NCI-H146 treated with DMSO at 0.1 percent for 48 hours (cell line): ENCODE measurements around the gene PLCB3.

Experiments
- DNase-seq: peaks from one replicate; lab custom pipeline; 2025; ENCODE audit not compliant: unreplicated experiment; lab: John Stamatoyannopoulos, UW

PLCB3 gene

DNA sequence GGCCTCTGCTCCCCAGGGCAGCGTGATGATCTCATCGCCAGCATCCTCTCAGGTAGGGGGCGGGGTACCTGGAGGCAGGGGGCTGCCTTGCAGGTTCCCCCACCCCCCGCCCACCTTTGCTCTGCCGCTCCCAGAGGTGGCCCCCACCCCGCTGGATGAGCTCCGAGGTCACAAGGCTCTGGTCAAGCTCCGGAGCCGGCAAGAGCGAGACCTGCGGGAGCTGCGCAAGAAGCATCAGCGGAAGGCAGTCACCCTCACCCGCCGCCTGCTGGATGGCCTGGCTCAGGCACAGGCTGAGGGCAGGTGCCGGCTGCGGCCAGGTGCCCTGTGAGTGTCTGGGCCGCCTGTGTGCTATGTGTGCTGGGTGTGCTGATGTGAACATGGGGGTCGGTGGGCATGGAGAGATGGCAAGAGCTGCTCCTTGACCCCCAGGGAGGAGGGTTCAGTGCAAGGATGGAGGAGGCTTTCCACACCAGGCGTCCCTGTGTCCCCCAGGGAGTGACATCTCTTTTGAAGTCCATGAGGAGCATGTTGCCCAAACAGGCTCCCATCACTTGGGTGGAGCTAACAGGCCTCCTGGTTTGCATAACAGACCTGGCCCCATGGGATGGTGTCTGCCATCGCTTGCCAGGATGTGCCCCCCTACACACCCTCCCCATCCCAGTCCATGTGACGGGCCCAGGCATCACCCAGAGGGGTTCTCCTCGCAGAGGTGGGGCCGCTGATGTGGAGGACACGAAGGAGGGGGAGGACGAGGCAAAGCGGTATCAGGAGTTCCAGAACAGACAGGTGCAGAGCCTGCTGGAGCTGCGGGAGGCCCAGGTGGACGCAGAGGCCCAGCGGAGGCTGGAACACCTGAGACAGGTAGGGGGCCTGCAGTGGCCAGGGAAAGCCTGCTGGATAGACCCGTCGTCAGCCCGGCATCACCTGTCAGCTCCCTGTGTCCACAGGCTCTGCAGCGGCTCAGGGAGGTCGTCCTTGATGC is 14.1 kb downstream of the PLCB3 start:
- DNase-seq: peak; percentile 48

DNA sequence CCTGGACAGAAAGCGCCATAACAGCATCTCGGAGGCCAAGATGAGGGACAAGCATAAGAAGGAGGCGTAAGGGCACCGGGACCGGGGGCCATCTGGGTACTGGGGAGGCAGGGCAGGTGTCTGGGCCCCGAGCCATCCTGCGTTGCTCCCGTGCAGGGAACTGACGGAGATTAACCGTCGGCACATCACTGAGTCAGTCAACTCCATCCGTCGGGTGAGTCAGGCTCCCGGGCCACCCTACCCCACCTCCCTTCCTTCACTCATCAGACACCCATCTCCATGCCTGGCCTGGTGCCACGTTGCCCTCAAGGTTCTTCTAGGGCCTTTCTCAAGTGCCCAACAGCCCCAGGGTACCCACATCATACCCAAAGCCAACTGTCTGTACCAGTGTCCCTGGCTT is 15.0 kb downstream of the PLCB3 start:
- no peak for DNase-seq

GRCh38 chr11:64267207-64267945 is 16.0 kb downstream of the PLCB3 start:
- no peak for DNase-seq

DNA sequence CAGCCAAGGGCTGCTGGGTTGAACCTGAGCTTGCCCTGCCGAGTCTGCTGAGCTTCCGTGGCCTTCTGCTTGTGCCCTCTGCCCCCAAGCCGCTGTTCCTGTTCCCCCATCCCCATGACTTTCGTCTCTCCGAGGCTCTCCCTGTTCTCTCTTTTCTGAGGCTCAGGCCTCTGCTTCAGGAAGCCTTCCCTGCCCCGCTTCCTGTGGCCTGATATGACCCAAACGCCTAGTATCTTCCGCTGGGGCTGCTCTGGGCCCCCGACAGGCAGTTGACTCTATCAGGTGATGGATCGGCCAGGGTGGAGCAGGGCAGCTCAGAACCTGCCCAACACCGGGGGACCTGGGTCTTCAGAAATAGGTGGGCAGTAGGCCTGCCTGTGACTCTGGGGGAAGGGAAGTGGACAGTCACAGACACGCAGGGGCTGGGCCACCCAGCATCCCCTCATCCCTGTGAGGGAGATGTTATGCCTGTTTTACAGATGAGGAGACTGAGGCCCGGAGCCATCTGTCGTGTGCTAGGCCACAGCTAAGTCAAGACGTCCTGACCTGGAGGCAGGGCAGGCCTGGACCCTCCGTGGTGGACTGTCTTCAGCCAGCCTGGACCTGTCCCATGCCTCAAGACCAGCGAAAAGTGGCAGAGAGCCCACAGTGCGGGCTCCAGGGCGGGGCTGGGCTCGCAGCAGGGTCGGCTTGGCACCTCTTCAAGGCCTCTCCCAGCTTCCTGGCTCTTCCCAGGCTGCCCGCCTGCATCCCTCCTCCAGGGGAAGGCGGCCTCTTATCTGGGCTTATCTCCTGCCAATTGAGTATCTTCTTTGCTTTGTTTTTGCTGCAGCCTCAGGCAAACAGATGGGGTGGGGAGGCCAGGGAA is 16.9 kb downstream of the PLCB3 start:
- DNase-seq: peak; percentile 70

- no peak for DNase-seq
Measured at GRCh38 chr11:64268893-64269539, 17.7 kb downstream of the PLCB3 start.

DNA sequence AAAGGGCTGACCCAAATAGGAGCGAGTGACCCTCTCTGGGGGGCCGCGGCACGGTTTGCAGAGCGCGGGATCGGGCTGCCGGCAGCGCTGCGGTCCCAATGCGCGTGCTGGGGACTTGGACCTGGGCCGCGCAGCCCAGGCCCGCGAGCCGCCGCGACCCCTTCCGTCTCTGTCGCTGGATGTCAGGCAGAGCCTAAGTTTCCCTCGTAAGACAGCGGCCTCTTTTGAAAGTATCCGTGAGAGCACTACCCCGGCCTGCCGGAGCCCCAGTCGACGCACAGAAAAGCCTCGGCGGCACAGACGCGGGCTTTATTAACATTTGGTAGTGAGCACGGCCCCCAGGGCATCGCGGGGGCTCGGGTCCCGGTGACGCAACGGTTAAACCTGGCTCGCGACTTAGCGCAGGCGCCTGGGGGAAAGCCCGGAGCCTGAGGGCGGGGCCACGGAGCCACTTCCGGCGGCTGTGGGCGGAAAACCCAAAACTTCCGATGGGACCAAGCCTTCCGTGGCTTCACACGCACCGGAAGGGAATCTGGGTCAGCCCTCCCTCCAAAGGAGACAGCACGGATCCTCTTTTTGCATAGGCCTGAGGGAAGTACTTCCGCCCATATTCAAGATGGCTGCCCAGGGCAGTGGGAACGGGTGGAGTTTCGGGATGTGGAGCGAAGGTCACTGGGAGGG is 18.4 kb downstream of the PLCB3 start:
- DNase-seq: peak; percentile 96

DNA sequence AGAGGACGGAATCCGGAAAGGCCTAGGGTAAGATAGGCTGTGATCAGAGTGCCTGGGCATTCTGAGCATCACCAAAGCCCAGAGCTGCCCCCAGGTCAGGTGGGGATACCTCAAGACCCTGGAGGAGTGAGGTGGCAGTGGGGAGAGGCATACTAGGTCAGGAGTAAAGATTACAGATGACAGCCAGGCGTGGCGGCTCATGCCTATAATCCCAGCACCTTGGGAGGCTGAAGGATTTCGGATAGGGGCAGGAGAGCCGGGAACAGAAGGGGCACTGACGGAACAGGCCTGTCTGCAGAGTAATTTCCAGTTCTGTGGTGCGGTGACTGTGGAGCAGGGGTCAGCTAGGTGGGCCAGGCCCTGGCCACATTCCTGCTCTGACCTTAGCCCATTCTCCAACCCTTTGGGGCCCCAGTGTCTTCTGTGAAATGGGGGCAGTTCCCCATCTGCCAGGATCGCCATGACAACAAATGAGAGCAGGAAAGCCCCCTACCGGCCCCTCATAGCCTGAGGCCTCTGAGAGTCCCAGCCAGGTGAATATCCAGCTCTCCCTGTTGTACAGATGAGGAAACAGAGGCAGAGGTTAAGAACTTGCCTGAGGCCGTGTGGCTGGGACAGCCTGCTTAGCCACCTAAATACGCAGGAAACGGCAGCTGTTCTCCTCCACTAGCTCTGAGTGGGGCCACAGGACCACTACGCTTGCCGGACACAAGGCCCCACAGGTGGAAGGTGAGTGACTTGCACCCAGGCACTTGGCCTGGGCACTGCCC is 23.9 kb downstream of the PLCB3 start:
- no peak for DNase-seq

DNA sequence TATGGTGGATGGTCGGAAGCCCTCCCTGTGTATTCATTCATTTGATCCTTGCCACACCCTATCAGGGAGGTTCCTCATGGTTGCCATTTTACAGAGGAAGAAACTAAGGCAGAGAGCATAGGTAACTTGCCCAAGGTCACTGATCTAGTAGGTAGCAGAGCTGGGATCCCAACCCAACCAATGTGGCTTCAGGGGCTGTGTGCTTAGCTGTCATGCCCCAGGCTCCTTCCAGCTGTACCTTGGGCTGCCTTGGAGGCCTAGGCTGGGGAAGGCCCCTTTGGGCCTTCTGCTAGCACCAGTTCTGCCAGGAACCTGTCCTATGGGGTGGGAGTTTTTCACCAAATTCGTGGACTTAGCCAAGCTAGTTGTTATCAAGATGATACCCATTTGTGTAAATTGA is 24.5 kb downstream of the PLCB3 start:
- DNase-seq: no peak

DNA sequence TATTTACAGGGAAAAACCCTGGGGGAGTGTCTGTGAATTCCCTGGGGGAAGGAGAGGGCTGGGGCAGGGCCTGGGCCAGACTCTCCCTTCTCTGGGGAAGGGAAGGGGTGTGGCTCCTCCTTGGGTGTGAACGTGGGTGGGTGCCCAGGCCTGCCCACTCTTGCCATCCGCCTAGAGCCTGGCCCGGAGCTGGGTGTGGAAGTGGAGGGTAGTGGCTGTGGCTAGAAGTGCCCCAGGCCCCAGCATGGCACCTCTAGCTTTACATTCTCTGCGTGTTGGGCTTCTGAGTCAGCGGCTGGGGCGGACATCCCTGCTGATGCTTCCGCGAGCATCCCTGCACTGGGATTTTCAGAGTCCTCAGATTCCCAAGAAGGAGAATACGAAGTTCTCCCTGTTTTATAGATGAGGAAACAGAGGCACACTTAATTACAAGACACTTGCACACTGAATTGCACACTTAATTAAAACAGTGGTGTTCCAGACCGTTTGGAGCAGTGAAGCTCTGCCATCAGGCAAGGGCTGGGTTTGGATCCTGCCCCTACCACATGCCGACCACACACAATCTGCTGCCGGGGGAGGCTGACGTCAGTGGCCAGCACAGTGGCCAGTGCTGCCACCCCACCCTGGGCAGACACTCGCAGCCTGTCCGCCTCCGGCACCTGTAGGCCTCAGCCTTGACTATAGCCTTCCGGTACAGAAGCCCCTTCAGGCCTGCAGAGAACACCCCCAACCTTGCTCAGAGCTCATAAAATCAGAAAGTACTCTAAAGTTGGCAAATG is 25.5 kb downstream of the PLCB3 start:
- DNase-seq: no peak

DNA sequence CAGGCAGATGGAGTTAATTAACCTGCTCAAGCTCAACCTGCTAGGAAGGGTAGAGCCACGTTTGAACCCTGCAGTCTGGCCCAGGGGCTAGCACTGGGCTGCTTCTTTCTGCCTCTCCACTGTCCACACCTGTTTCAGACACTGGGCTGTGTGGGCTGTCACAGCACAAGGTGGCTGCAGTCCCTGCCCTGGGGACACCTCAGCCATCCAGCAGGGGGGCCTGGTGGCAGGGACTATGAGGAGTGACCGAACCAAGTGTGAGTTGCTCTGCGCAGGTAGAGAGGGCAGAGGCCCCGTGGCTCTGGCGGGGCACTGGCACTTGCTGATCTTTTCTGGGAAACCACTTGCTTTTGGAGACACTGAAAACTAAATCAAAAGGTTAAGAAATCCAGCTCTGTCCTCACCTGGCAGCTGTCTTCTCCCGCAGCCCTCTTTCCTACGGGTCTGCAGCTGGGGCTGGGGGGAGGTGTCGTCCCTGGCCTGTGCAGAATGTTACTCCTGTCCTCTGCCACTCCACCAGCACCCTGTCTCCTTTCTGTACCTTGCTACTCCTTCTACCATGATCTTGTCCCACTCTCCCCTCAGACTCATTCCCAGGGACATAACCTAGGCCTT is 27.4 kb downstream of the PLCB3 start:
- no peak for DNase-seq

- DNase-seq: no peak
Measured at GRCh38 chr11:64281957-64282770, 30.8 kb downstream of the PLCB3 start.

DNA sequence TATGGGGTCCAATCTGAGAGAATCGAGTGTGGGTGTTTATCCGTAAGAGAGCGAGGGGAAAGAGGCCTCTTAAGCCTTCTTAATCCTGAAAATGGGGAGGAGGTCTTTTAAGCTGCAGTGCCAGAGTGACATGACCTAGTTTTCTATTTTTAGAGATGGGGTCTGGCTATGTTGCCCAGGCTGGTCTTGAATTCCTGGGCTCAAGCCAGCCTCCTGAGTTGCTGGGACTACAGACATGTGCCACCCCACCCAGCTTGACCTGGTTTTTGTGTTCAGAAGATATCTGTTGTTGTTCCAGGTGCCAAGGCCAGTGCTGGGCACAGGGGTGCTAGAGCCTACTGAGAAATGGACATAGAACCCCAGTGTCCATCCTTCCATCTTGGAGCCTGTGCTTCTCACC is 31.8 kb downstream of the PLCB3 start:
- DNase-seq: no peak

DNA sequence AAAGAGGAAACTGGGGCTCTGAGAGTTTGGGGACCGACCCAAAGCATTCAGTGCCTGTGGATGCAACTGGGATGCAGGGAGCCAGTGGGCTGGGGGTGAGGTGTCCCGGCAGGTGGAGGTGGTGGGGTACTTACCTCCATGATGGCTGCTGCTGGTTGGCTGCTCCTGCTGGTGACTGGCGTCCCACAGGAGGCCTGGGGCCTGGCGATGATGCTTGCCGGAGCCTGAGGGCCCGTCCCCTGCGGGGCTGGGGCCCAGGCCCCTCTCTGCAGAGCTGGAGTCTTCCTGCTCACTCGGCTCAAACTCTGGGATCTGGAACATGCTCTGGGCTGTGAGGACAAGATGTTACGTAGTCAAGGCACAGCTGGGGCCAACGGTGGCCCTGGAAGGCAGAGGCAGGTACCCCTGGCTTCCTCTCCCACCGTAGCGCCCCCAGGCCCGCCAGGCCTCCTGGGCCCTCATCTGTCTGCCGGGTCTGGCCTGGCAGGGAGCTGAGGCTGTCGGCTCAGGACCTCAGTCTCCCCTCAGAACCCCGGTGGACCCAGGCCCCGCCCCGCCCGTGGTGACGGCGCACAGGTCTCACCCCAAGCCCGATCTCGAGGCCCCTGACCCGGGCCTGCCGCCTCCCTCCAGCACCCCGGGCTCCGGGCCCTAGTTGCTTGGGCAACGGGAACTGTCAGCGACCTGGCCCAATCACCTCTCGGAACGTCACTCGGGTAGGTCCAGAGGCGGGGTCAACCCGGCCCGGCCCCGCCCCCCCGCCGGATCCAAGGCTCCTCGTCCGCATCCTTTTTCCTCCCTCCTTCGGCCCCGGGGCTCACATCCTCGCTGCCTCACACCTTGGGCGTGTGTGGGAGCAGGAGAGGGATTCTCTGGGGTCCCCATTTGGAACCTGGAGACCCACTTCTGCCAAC is 33.0 kb downstream of the PLCB3 start, which contains the start of gene BAD:
TSS of gene BAD (minus strand) at position 618 of the 914 bp plus-strand sequence. CDS start at position 321, 297 bp downstream.
- DNase-seq: peak; percentile 88

- peak; percentile 47 for DNase-seq
Measured at GRCh38 chr11:64284962-64285884, 33.9 kb downstream of the PLCB3 start, which contains the start of gene GPR137. Gene GPR137, plus strand, starts transcription at chr11:64285848. Its CDS starts 677 bp downstream, at chr11:64286525.
